NB4 (cell line): ENCODE results near the gene GPC4.

Experiments
- DNase-seq: peaks from one replicate; pipeline ENCODE4 v3.0.0; 2010; ENCODE audit warnings: low read depth
- H3K4me3 ChIP-seq: one replicate; pipeline ENCODE4 v1.5.1; 2011; ENCODE audit warnings: mild to moderate bottlenecking, low read depth, low read length, moderate library complexity
- CTCF ChIP-seq: IDR thresholded peaks from one replicate; pipeline ENCODE4 v1.5.1; 2012; ENCODE audit warnings: low read depth, low read length
- MAX ChIP-seq: IDR thresholded peaks from 2 replicates; pipeline ENCODE4 v1.6.1; 2011; ENCODE audit warnings: low read depth, low read length
- MYC ChIP-seq: IDR thresholded peaks from 2 replicates; pipeline ENCODE4 v1.6.1; 2011; ENCODE audit warnings: low read depth, low read length
- POLR2A ChIP-seq: IDR thresholded peaks from 2 replicates; pipeline ENCODE4 v1.6.1; 2011; ENCODE audit warnings: mild to moderate bottlenecking; ENCODE audit not compliant: insufficient read length; ENCODE audit errors: extremely low read depth

GPC4 gene

GRCh38 chrX:133417364-133417763 lies 2.1 kb upstream of the GPC4 start:
- DNase-seq = no peak
- H3K4me3 ChIP-seq = no peak overlapping the region
- TF ChIP-seq CTCF (no peak), MAX (no peak), POLR2A (no peak), MYC (no peak)

DNA sequence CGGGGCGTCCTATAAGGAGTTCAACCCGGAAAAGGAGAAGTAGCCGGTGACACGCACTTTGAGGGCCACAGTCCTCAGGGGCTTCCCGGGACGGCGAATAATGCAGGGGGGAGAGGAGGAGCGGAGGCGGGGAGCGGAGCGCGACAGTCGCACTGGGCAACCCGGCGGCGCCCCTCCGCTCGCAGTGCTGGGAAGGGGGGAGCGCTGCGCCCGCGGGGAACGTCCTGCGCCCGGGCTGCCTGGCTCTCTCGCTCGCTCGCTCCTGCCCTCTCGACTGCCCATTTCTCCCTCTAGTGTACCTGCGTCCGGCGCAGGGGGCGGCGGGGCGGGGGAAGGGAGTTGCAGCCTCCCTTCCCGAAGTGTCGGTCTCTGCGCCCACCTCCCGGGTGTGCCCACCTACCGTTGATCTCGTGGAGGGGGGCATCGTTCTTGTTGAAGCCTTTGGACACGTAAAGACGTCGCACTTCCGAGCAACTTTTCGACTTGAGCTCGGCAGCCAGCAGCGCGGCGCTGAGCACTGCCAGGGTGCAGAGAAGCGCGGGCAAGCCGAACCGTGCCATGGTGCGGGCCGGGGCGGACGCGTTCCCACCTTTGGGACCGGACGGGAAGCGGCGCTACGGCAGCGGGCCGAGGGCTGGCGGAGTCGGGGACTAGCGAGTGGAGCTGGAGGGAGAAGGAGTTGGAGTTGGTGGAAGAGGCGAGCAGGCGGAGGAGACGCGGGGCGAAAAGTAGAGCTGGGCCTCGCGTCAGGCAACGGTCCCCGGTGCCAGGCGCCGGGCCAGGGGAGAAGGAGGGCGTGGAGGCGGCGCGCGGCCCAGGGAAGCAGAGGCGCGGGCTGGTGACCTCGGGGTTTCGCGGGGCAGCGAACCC lies 648 bp downstream of the GPC4 start:
- H3K4me3 ChIP-seq = no peak overlapping the region
- DNase-seq = no peak
- TF ChIP-seq MYC (no peak), CTCF (no peak), POLR2A (no peak), MAX (no peak)

DNA sequence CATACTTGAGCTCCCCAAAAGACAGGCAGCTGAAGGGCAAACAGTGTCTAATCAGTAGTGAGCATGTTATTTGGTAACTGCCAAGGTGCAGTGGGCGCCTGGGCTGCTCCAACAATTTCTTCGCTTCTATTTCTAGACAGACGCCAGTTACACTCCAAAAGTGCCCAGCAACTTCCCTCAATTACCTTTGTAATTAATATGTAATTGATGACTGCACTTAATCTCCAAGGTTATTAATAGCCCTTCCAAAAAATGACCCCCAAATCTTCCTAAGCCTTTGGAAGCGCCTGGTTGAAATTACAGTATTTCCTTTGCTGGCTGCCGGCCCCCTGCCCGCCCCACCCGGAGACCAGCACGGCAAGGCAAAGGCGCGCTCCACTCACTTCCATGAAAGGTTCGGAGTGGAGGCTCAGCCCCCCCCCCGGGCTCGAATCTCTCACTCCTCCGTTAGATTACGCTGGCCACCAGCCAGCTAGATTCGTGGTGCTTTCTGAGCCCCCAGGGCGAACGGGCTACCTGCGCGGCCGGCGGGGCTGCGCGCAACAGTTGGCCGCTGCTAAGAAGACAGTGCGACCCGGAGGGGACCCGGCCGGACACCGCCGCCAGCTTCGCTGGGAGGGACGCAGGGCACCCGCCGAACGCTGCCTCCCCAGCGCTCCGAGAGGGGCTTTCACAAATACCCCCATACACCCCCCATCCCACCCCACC lies 1.9 kb downstream of the GPC4 start:
- H3K4me3 ChIP-seq = no peak overlapping the region
- no peak for TF ChIP-seq MAX
- no peak for DNase-seq

DNA sequence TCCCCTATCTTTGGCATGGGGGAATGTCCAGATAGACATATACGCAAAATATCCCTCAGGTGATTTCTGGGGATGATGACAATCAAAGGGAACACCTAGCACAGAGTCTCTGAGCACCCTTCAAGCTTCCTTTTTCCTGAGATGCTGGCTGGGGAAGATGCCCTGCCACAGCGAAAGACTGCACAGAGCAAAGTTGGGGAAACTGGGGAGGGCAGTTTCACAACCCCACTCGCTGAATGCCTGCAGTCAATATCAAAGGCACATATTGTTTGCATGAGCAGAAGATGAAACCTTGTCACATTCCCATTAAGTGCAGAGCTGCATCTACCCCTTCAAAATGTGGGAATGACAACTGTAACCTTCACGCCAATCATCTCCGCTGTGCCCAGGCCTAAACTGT lies 2.6 kb downstream of the GPC4 start:
- H3K4me3 ChIP-seq = no peak overlapping the region
- TF ChIP-seq MYC = no peak
- no peak for TF ChIP-seq CTCF
- TF ChIP-seq POLR2A = no peak
- no peak for TF ChIP-seq MAX
- no peak for DNase-seq

- H3K4me3 ChIP-seq = no peak overlapping the region
- TF ChIP-seq MAX (no peak), POLR2A (no peak), CTCF (no peak), MYC (no peak)
- no peak for DNase-seq
These were observed 3.0 kb downstream of the GPC4 start for GRCh38 chrX:133412246-133412645.

DNA sequence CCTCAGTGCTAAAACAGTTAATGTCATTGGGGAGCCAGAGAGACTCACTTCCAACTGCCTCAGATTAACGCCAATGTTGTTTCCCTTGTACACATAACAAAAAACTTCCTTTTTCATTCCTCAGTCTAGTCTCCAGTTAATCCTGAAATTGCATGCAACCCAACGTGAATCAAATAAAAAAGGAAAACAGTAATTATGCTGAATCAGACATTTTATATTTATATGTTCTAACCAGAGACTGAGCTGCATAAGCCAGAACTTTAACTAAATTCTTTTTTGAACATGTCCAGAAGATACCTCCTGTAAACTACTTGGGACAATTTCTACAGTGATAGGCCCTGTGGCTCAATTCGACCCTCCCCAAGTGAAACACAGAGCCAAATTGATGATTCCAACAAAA lies 4.7 kb downstream of the GPC4 start:
- H3K4me3 ChIP-seq = no peak overlapping the region
- no peak for TF ChIP-seq MYC
- TF ChIP-seq POLR2A = no peak
- TF ChIP-seq MAX = no peak
- TF ChIP-seq CTCF = no peak
- no peak for DNase-seq
